Gastrocnemius medialis (tissue), 4 donors: ENCODE results near the gene MTCL1. TPM values are rescaled to one million over a fixed set of nuclear protein-coding genes. Genes with fewer than 3 reads are reported as not detected.

ENCODE experiments used
- ATAC-seq, 2 donors: fragments of 150-250 bp; one replicate each; pipeline ENCODE4 v1.9.1; 2016
- DNase-seq, 2 donors: peaks; one replicate each; pipeline ENCODE4 v3.0.0-alpha.2; 2019
- H3K27ac ChIP-seq, 4 donors: fragments of 200-600 bp; sonication (generic); 1 replicate in 1 of 4; 2 replicates in 3 of 4; pipeline ENCODE4 v1.5.1; 2016 to 2018; ENCODE audit warnings: mild to moderate bottlenecking in 2 of 4, moderate library complexity in 1 of 4
- H3K27me3 ChIP-seq, 3 donors: fragments of 200-600 bp; sonication (generic) in 2 of 3; 1 replicate in 1 of 3; 2 replicates in 2 of 3; pipeline versions ENCODE4 v1.5.1 to v1.6.0; 2016 to 2019; ENCODE audit warnings: mild to moderate bottlenecking in 1 of 3, moderate library complexity in 1 of 3
- H3K36me3 ChIP-seq, 2 donors: fragments of 200-600 bp; sonication (generic) in 1 of 2; one replicate each; pipeline ENCODE4 v1.5.1; 2017 to 2018
- H3K4me1 ChIP-seq, 2 donors: fragments of 200-600 bp; sonication (generic) in 1 of 2; one replicate each; pipeline ENCODE4 v1.5.1; 2016 to 2017; ENCODE audit warnings: mild to moderate bottlenecking in 2 of 2
- H3K4me3 ChIP-seq, 4 donors: fragments of 200-600 bp; sonication (generic) in 3 of 4; 1 replicate in 1 of 4; 2 replicates in 3 of 4; pipeline ENCODE4 v1.5.1; 2016 to 2019; ENCODE audit warnings: mild to moderate bottlenecking in 2 of 4
- H3K9me3 ChIP-seq, 3 donors: fragments of 200-600 bp; sonication (generic) in 2 of 3; 1 replicate in 1 of 3; 2 replicates in 2 of 3; pipeline ENCODE4 v1.5.1; 2016 to 2019
- POLR2A ChIP-seq, 2 donors: fragments of 450-650 bp; IDR thresholded peaks; one replicate each; pipeline ENCODE4 v1.6.1; 2017; ENCODE audit warnings: antibody characterized with exemption in 2 of 2, mild to moderate bottlenecking in 2 of 2, moderate library complexity in 2 of 2
- in situ Hi-C, 4 donors: fragments of 200-750 bp; cut with MboI; loops; one replicate each; pipeline versions ENCODE4 v1.15.0 to v1.8.0; 2017; ENCODE audit warnings: low sequenced_read_pairs in 4 of 4
- intact Hi-C: fragments of 100-400 bp; cut with DNase I; formaldehyde crosslinking; loops from one replicate; pipeline ENCODE4 v1.15.1; 2023; ENCODE audit warnings: low total_unique reads
- total RNA-seq, 4 donors: library from RNA; depleted of rRNA; stranded (reverse); fragments of >200 nt; gene quantifications; one replicate each; pipeline versions ENCODE4 v1.1.0 to v1.2.3, GENCODE V29; 2016
- TF ChIP-seq, protein P1 (sequence below), 5 experiments: fragments of 450-650 bp in 3 of 5; fragments of 200-600 bp in 2 of 5; sonication (generic) in 2 of 5; IDR thresholded peaks in 4 of 5; conservative IDR thresholded peaks in 1 of 5; 1 replicate in 4 of 5; 2 replicates in 1 of 5; pipeline ENCODE4 v1.5.1; 2016 to 2019; ENCODE audit warnings: antibody characterized with exemption in 5 of 5, mild to moderate bottlenecking in 3 of 5, moderate library complexity in 3 of 5

The MTCL1 gene
- total RNA-seq, 4 donors from 2014 or later = 2.0 to 8.6 (median 3.5) TPM

DNA sequence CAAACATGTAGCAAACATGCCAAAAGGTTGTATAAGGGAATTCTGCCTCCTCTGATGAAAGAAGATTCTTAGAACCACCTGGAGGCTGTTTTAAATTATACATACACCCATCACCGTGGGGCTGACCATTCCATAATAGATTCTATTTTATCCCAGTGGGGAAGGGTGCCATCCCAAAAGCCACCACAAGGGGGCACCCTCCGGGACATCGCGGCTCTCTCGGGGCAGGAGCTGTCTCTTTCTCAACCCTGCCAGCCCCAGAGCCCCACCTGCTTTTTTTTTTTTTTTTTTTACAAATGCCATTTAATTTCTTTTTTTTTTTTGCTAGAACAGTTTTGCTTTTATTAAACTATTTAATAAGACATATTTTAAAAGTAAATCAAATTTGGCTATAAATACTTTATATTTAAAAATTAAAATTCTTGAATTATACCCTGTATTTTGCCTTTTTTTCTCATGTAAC lies 8.6 kb upstream of the MTCL1 start:
- Histone ChIP-seq H3K27me3 (no peaks in the 10 kb centered on the region), H3K4me3 (no peak overlapping the region), H3K9me3 (no peaks in the 10 kb centered on the region), H3K4me1 (no peaks in the 10 kb centered on the region), H3K36me3 (no peaks in the 10 kb centered on the region), H3K27ac (no peak overlapping the region)
- intact Hi-C loops (loop anchor here (1.0 kb wide), 1 partner anchor 292 kb away; no protein-coding TSS in a partner anchor), in situ Hi-C loops (loop anchor here in 1 of 4 donors (10.0 kb wide), 1 partner anchor 288 kb away; no protein-coding TSS in a partner anchor)
- ATAC-seq (peak; percentile 90 to 98), DNase-seq (peak; percentile 43 to 73)
- TF ChIP-seq POLR2A (IDR thresholded peaks at IDR 0.05) = no peak
- TF ChIP-seq, protein P1, sequence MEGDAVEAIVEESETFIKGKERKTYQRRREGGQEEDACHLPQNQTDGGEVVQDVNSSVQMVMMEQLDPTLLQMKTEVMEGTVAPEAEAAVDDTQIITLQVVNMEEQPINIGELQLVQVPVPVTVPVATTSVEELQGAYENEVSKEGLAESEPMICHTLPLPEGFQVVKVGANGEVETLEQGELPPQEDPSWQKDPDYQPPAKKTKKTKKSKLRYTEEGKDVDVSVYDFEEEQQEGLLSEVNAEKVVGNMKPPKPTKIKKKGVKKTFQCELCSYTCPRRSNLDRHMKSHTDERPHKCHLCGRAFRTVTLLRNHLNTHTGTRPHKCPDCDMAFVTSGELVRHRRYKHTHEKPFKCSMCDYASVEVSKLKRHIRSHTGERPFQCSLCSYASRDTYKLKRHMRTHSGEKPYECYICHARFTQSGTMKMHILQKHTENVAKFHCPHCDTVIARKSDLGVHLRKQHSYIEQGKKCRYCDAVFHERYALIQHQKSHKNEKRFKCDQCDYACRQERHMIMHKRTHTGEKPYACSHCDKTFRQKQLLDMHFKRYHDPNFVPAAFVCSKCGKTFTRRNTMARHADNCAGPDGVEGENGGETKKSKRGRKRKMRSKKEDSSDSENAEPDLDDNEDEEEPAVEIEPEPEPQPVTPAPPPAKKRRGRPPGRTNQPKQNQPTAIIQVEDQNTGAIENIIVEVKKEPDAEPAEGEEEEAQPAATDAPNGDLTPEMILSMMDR (IDR thresholded peaks at IDR 0.05 in 4 of 5, conservative IDR thresholded peaks at IDR 0.05 in 1 of 5) = peak; percentile 66 to 94 (median 87)

DNA sequence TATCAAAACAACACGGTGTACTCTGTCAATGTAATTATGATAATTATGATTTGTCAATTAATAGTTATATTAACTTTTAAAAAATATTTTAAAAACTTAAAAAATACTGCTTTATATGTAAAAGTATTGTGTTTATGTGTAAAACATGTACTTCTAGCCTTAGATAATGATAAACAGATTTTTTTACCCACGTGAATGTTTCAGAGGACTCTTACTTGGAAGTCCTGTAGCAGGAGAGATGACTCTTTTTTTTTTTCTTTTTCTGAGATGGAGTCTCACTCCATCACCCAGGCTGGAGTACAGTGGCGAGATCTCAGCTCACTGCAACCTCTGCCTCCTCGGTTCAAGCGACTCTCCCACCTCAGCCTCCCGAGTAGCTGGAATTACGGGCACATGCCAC lies 6.2 kb upstream of the MTCL1 start:
- in situ Hi-C loops (loop anchor here in 1 of 4 donors (10.0 kb wide), 1 partner anchor 286 kb away; no protein-coding TSS in a partner anchor), intact Hi-C loops (no loop called here)
- ATAC-seq = no peak
- Histone ChIP-seq H3K36me3 (no peaks in the 10 kb centered on the region), H3K27ac (no peak overlapping the region), H3K4me1 (peaks cover 6% of the 10 kb centered on the region in 2 donors), H3K9me3 (no peaks in the 10 kb centered on the region), H3K27me3 (no peaks in the 10 kb centered on the region), H3K4me3 (no peak overlapping the region)
- no peak for DNase-seq
- TF ChIP-seq, protein P1 (IDR thresholded peaks at IDR 0.05 in 4 of 5, conservative IDR thresholded peaks at IDR 0.05 in 1 of 5) = no peak
- TF ChIP-seq POLR2A (IDR thresholded peaks at IDR 0.05) = no peak

DNA sequence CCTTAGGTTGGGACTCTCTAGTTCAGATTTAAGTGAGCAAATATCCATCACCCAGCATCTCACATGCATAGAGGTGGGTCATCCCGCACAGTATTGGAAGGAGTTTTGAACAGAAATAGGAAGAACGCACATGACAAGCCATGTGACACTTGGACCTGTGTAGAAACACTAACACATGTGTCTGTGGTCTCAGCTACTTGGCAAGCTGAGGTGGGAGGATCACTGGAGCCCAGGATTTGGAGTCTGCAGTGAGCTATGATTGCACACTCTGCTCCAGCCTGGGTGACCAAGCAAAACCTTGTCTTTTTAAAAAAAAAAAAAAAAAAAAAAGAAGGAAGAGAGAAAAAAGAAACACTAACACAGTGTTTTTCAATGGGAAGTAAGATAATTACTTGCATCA lies 5.4 kb upstream of the MTCL1 start:
- H3K4me1 ChIP-seq = peaks cover 6 to 7% of the 10 kb centered on the region in 2 donors
- H3K4me3 ChIP-seq = no peak overlapping the region
- H3K9me3 ChIP-seq = no peaks in the 10 kb centered on the region
- in situ Hi-C loops (loop anchor here in 1 of 4 donors (10.0 kb wide), 1 partner anchor 285 kb away; no protein-coding TSS in a partner anchor), intact Hi-C loops (no loop called here)
- TF ChIP-seq POLR2A (IDR thresholded peaks at IDR 0.05) = no peak
- TF ChIP-seq, protein P1 (IDR thresholded peaks at IDR 0.05 in 4 of 5, conservative IDR thresholded peaks at IDR 0.05 in 1 of 5) = no peak
- no peaks in the 10 kb centered on the region for H3K27me3 ChIP-seq
- DNase-seq (no peak), ATAC-seq (no peak)
- H3K27ac ChIP-seq = no peak overlapping the region
- H3K36me3 ChIP-seq = no peaks in the 10 kb centered on the region

DNA sequence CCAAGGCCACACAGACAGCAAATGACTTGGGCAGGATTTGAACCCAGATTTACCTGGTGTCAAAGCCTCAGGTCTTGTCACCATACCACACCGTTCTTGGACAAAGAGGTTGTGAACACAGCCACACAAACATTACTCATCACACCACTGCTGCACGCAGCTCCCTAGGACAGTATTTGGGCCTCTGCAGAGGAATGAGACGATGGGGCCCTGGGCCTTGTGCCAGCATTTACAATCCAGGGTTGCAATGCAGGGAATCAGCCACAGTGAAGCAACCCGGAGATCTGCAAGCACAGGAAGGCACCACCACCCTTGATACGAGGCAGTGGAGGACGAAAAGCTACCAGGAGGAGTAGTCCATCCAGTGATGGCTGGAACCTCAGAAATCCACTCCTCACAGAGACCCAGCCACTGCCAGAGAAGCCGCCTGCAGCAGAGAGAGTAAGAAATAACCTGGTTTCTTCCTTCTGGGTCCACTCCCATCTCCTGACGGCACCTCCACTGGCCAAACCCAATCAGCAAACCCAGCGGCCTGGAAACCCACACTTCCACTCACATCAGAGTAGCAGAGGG lies 3.7 kb upstream of the MTCL1 start:
- in situ Hi-C loops = no loop called here
- intact Hi-C loops = no loop called here
- H3K4me1 ChIP-seq = peaks cover 9 to 11% of the 10 kb centered on the region in 2 donors
- ATAC-seq (no peak), DNase-seq (no peak)
- no peaks in the 10 kb centered on the region for H3K9me3 ChIP-seq
- H3K27ac ChIP-seq = no peak overlapping the region
- TF ChIP-seq, protein P1 (IDR thresholded peaks at IDR 0.05 in 4 of 5, conservative IDR thresholded peaks at IDR 0.05 in 1 of 5) = no peak
- TF ChIP-seq POLR2A (IDR thresholded peaks at IDR 0.05) = no peak
- H3K36me3 ChIP-seq = no peaks in the 10 kb centered on the region
- H3K27me3 ChIP-seq = no peaks in the 10 kb centered on the region
- H3K4me3 ChIP-seq = no peak overlapping the region
